ENCODE data around the gene WDR18. TPM values are rescaled to one million over a fixed set of nuclear protein-coding genes. Genes with fewer than 3 reads are reported as not detected.

Gene WDR18
- total RNA-seq, 1 experiment from 2014 or later = 56.7 TPM

DNA sequence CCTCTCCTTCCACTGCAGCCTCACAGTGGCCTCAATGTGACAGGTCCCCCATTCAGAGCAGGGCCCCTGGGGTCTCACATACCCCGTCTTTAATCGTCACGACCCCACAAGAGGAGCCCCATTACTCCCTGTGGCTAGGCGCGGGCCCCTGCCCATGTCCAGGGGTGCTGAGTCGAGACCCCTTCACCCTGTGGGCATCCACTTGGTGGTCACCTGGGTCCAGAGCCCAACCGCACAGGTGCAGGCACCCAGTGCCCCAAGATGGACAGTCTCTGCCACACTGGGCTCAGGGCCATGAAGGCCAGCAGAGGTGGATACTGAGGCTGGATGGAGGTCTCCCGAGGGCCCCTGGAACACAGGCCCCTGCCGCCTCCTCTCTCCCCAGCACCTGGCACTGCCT lies 33.8 kb downstream of the WDR18 start:
- Histone ChIP-seq H3K36me3 (ENCODE audit: low read depth, low read length) (no peaks in the 10 kb centered on the region), H2AFZ (ENCODE audit: low read length) (no peak overlapping the region), H3K9ac (ENCODE audit: low read length) (no peak overlapping the region), H3K4me1 (ENCODE audit: insufficient read depth, low read length) (peaks cover 22% of the 10 kb centered on the region), H3K27ac (ENCODE audit: low read length) (no peak overlapping the region), H3F3A (ENCODE audit: low read length, unreplicated experiment) (no peaks in the 10 kb centered on the region), H3K4me2 (ENCODE audit: low read length) (peak overlapping the region; percentile 97), H3K27me3 (ENCODE audit: low read length) (no peaks in the 10 kb centered on the region), H3K9me2 (replicated peaks; ENCODE audit: low read length) (no peaks in the 10 kb centered on the region), H3K9me3 (ENCODE audit: low read length) (no peaks in the 10 kb centered on the region), H4K20me1 (ENCODE audit: low read length) (peaks cover 50% of the 10 kb centered on the region), H3K79me2 (ENCODE audit: low read length) (peaks cover 69% of the 10 kb centered on the region), H3K4me3 (ENCODE audit: low read length) (peak overlapping the region; percentile 47; the same call in 1 of the 2 replicates)
- intact Hi-C loops (cut with micrococcal nuclease) = no loop called here
- DNase-seq (no peak), ATAC-seq (no peak)
- BruUV-seq (replicated peaks) = no TSS peak
- TF ChIP-seq EZH2 (IDR thresholded peaks at IDR 0.05; ENCODE audit: low read length, unreplicated experiment) = no peak
- no peak for TF ChIP-seq EZH2phosphoT487 (IDR thresholded peaks at IDR 0.05; ENCODE audit: borderline replicate concordance, low read length)
- POLR2A ChIA-PET (ENCODE audit: unreplicated experiment) = no interaction called here
- CTCF ChIA-PET = interaction anchor here (1.0 kb wide), 1 partner anchor 17 kb away, joined by 4 read pairs; no protein-coding TSS in a partner anchor

DNA sequence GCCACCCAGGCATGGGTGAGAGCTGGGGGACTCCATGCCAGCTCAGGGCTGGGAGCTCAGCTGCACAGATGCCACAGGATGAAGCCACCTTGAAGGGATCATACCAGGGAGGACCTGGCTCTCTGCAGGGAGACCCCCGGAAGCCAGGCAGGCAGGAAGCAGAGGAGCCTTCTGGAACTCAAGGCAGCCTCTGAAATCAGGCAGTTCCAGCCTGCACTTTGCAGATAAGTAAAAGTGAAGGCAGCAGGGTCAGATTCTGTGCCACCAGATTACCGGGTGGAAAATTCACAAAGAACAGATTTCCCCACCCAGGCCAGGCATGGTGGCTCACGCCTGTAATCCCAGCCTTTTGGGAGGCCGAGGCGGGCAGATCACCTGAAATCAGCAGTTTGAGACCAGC lies 34.2 kb downstream of the WDR18 start:
- peaks cover 22% of the 10 kb centered on the region for H3K4me1 ChIP-seq (ENCODE audit: insufficient read depth, low read length)
- H3K36me3 ChIP-seq (ENCODE audit: low read depth, low read length) = no peaks in the 10 kb centered on the region
- peak overlapping the region; percentile 93; the same call in 1 of the 2 replicates for H3K4me3 ChIP-seq (ENCODE audit: low read length)
- no peak for ATAC-seq
- no TSS peak for BruUV-seq (replicated peaks)
- H3K4me2 ChIP-seq (ENCODE audit: low read length) = peak overlapping the region; percentile 97
- TF ChIP-seq, protein P1, sequence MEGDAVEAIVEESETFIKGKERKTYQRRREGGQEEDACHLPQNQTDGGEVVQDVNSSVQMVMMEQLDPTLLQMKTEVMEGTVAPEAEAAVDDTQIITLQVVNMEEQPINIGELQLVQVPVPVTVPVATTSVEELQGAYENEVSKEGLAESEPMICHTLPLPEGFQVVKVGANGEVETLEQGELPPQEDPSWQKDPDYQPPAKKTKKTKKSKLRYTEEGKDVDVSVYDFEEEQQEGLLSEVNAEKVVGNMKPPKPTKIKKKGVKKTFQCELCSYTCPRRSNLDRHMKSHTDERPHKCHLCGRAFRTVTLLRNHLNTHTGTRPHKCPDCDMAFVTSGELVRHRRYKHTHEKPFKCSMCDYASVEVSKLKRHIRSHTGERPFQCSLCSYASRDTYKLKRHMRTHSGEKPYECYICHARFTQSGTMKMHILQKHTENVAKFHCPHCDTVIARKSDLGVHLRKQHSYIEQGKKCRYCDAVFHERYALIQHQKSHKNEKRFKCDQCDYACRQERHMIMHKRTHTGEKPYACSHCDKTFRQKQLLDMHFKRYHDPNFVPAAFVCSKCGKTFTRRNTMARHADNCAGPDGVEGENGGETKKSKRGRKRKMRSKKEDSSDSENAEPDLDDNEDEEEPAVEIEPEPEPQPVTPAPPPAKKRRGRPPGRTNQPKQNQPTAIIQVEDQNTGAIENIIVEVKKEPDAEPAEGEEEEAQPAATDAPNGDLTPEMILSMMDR (conservative IDR thresholded peaks at IDR 0.05; ENCODE audit: low read depth, low read length) = no peak
- TF ChIP-seq EZH2 (IDR thresholded peaks at IDR 0.05; ENCODE audit: low read length, unreplicated experiment) (no peak), EZH2phosphoT487 (IDR thresholded peaks at IDR 0.05; ENCODE audit: borderline replicate concordance, low read length) (no peak)
- H4K20me1 ChIP-seq (ENCODE audit: low read length) = peaks cover 50% of the 10 kb centered on the region
- no peaks in the 10 kb centered on the region for H3K27me3 ChIP-seq (ENCODE audit: low read length)
- no peak for DNase-seq
- no peaks in the 10 kb centered on the region for H3K9me3 ChIP-seq (ENCODE audit: low read length)
- POLR2A ChIA-PET (ENCODE audit: unreplicated experiment) = no interaction called here
- CTCF ChIA-PET = no interaction called here
- no peak overlapping the region for H3K9ac ChIP-seq (ENCODE audit: low read length)
- H3K79me2 ChIP-seq (ENCODE audit: low read length) = peaks cover 69% of the 10 kb centered on the region
- intact Hi-C loops (cut with micrococcal nuclease) = no loop called here
- H3F3A ChIP-seq (ENCODE audit: low read length, unreplicated experiment) = no peaks in the 10 kb centered on the region
- no peaks in the 10 kb centered on the region for H3K9me2 ChIP-seq (replicated peaks; ENCODE audit: low read length)
- H3K27ac ChIP-seq (ENCODE audit: low read length) = no peak overlapping the region
- no peak overlapping the region for H2AFZ ChIP-seq (ENCODE audit: low read length)

DNA sequence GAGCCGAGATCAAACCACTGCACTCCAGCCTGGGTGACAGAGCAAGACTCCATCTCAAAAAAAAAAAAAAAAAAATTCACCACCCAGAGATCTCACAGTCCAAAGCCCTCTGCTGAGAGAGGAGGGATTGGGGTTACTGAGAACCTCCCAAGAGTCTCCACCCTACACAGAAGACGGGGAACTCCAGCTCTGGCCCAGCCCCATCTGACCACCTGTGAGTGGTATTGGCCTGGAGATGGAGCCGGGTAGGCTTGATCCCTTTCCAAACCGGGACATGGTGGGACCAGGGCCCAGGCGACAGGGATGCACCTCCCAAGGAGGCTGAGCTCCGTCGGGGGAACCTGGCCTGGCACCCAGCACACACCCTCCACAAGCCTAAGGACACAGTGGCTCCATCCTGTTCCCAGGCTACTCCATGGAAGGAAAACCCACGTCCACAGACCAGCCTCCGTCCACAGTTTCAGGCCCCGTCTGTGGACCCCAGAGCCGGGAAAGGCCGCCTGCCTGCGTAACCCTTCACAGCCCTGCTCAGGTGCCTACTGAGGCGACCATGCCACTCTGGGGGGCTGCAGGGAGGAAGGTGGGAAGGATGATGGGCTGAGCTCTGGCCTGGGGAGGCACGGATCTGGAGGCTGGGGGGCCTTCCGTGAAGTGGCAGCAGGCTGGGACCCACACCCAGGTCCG lies 34.9 kb downstream of the WDR18 start:
- Histone ChIP-seq H3K9ac (ENCODE audit: low read length) (peak overlapping the region; percentile 92), H3K79me2 (ENCODE audit: low read length) (peaks cover 67% of the 10 kb centered on the region), H3K27me3 (ENCODE audit: low read length) (no peaks in the 10 kb centered on the region), H3K9me3 (ENCODE audit: low read length) (no peaks in the 10 kb centered on the region), H4K20me1 (ENCODE audit: low read length) (peaks cover 50% of the 10 kb centered on the region), H3K4me2 (ENCODE audit: low read length) (peak overlapping the region; percentile 97), H3K36me3 (ENCODE audit: low read depth, low read length) (no peaks in the 10 kb centered on the region), H3K4me3 (ENCODE audit: low read length) (peak overlapping the region; percentile 93), H3K9me2 (replicated peaks; ENCODE audit: low read length) (no peaks in the 10 kb centered on the region), H2AFZ (ENCODE audit: low read length) (no peak overlapping the region), H3K4me1 (ENCODE audit: insufficient read depth, low read length) (peaks cover 22% of the 10 kb centered on the region), H3F3A (ENCODE audit: low read length, unreplicated experiment) (no peaks in the 10 kb centered on the region), H3K27ac (ENCODE audit: low read length) (no peak overlapping the region)
- no peak for DNase-seq
- no peak for ATAC-seq
- ChIA-PET POLR2A (ENCODE audit: unreplicated experiment) (interaction anchor here (0.8 kb wide), 1 partner anchor 35 kb away, joined by 9 read pairs; the partner anchor contains the start of gene WDR18), CTCF (interaction anchor here (0.7 kb wide), 2 partner anchors 15 to 225 kb away, joined by 4 to 5 read pairs; no protein-coding TSS in a partner anchor)
- BruUV-seq (replicated peaks) = no TSS peak
- intact Hi-C loops (cut with micrococcal nuclease) = no loop called here
- TF ChIP-seq, protein P1 (conservative IDR thresholded peaks at IDR 0.05; ENCODE audit: low read depth, low read length) = no peak
- TF ChIP-seq EZH2 (IDR thresholded peaks at IDR 0.05; ENCODE audit: low read length, unreplicated experiment) (no peak), EZH2phosphoT487 (IDR thresholded peaks at IDR 0.05; ENCODE audit: borderline replicate concordance, low read length) (no peak)
